Kidney (tissue), 14 donors: Measurements from ENCODE around the gene TEX19. TPM values are rescaled to one million over a fixed set of nuclear protein-coding genes. Genes with fewer than 3 reads are reported as not detected.

Experiments used
- DNase-seq, 5 donors: peaks; one replicate each; pipeline ENCODE4 v3.0.0-alpha.2; 2013 to 2020
- FAIRE-seq: peaks from 2 replicates; lab custom pipeline; 2012; peaks lifted over from hg19 to GRCh38; lab: Jason Lieb, UNC
- H3K27ac ChIP-seq, 2 donors: one replicate each; pipeline ENCODE4 v1.7.0; 2013; ENCODE audit warnings: low read depth in 2 of 2, low read length in 2 of 2, inconsistent platforms in 1 of 2
- H3K27me3 ChIP-seq: one replicate; pipeline ENCODE4 v1.7.1; 2013; ENCODE audit warnings: low read length, inconsistent platforms; ENCODE audit not compliant: control insufficient read depth, insufficient read depth
- H3K36me3 ChIP-seq, 3 donors: one replicate each; pipeline versions ENCODE4 v1.7.0 to v1.7.1; 2013; ENCODE audit warnings: low read length in 3 of 3, control low read depth in 1 of 3, inconsistent platforms in 1 of 3; ENCODE audit not compliant: insufficient read depth in 3 of 3, control insufficient read depth in 2 of 3
- H3K4me1 ChIP-seq, 3 donors: one replicate each; pipeline versions ENCODE4 v1.7.0 to v1.7.1; 2013; ENCODE audit warnings: low read length in 3 of 3, inconsistent platforms in 1 of 3, low read depth in 1 of 3; ENCODE audit not compliant: control insufficient read depth in 2 of 3, insufficient read depth in 2 of 3
- H3K4me3 ChIP-seq, 3 donors: one replicate each; pipeline versions ENCODE4 v1.7.0 to v1.8.1; 2013; ENCODE audit warnings: low read length in 3 of 3, control low read depth in 1 of 3, inconsistent platforms in 1 of 3
- H3K9ac ChIP-seq, 3 donors: one replicate each; pipeline versions ENCODE4 v1.7.0 to v1.7.1; 2013; ENCODE audit warnings: low read length in 3 of 3, control low read depth in 1 of 3, inconsistent platforms in 1 of 3
- H3K9me3 ChIP-seq, 3 donors: one replicate each; pipeline versions ENCODE4 v1.7.0 to v1.7.1; 2013; ENCODE audit warnings: low read length in 3 of 3, control low read depth in 1 of 3, inconsistent platforms in 1 of 3; ENCODE audit not compliant: control insufficient read depth in 2 of 3, insufficient read depth in 1 of 3
- CTCF ChIP-seq: IDR thresholded peaks from 3 replicates; pipeline ENCODE4 v1.5.1; 2012; ENCODE audit warnings: mild to moderate bottlenecking, moderate library complexity, borderline replicate concordance; ENCODE audit not compliant: insufficient read depth; ENCODE audit errors: extremely low read depth
- intact Hi-C: fragments of 100-400 bp; cut with DNase I; formaldehyde crosslinking; loops from one replicate; pipeline ENCODE4 v1.11.1; 2022
- polyA plus RNA-seq: library from polyadenylated mRNA; stranded (reverse); fragments of 350-450 nt; fragmentation: Illumina TruSeq; extraction: RNeasy Lipid Tissue Mini Kit (QIAGEN cat#74804); gene quantifications from one replicate; pipeline ENCODE4 v1.2.3, GENCODE V29; 2014; ENCODE audit warnings: low read depth, low replicate concordance; ENCODE audit not compliant: insufficient read depth
- total RNA-seq: library from RNA; stranded (reverse); fragmentation: NEBNext Ultra II Directional; extraction: Animal tissue kit (Norgen Biotek cat#: 25700); gene quantifications from one replicate; pipeline ENCODE4 v1.2.1, GENCODE V29; 2021
- donor health status: control.
- donor health status: control.
- donor health status: control.
- donor health status: control.
- donor health status: control.
- donor health status: DM: yes; HTN: yes; CAD: no.
- donor health status: Normal renal cell carcinoma (clear cell type).

The TEX19 gene
- total and polyA plus RNA-seq, 2 donors from 2014 or later = not detected

GRCh38 chr17:82332669-82333278 lies 26.3 kb upstream of the TEX19 start:
- no peak overlapping the region for H3K27ac ChIP-seq
- peaks cover 0 to 37% (median 16%) of the 10 kb centered on the region in 3 donors for H3K4me1 ChIP-seq
- H3K36me3 ChIP-seq = no peaks in the 10 kb centered on the region
- H3K9ac ChIP-seq = no peak overlapping the region
- no peak for FAIRE-seq
- TF ChIP-seq CTCF = no peak
- H3K4me3 ChIP-seq = peak overlapping the region; percentile 20 to 54 (median 47)
- peak in 2 of 5 donors; percentile 71 to 81 for DNase-seq
- no peaks in the 10 kb centered on the region for H3K9me3 ChIP-seq
- intact Hi-C loops = no loop called here
- peaks cover 2% of the 10 kb centered on the region for H3K27me3 ChIP-seq

GRCh38 chr17:82333279-82334171 lies 25.5 kb upstream of the TEX19 start, which contains the start of gene SECTM1:
Gene SECTM1, minus strand, starts transcription at chr17:82333766. Its CDS starts 6,526 bp downstream, at chr17:82327240.
- DNase-seq = peak in 2 of 5 donors; percentile 77 to 90
- no peaks in the 10 kb centered on the region for H3K36me3 ChIP-seq
- intact Hi-C loops = no loop called here
- peaks cover 0 to 33% (median 16%) of the 10 kb centered on the region in 3 donors for H3K4me1 ChIP-seq
- peak within 1 kb of the TSS; percentile 20 to 63 (median 57) for H3K4me3 ChIP-seq
- no peaks in the 10 kb centered on the region for H3K9me3 ChIP-seq
- H3K27me3 ChIP-seq = peaks cover 2% of the 10 kb centered on the region
- H3K27ac ChIP-seq = peak within 1 kb of the TSS; percentile 38 to 54
- FAIRE-seq = no peak
- no peak for TF ChIP-seq CTCF
- no peak within 1 kb of the TSS for H3K9ac ChIP-seq

GRCh38 chr17:82334204-82334621 lies 24.8 kb upstream of the TEX19 start:
- no peak overlapping the region for H3K9ac ChIP-seq
- H3K36me3 ChIP-seq = no peaks in the 10 kb centered on the region
- no peaks in the 10 kb centered on the region for H3K9me3 ChIP-seq
- DNase-seq (peak in 1 of 5 donors; percentile 85), FAIRE-seq (no peak)
- TF ChIP-seq CTCF = no peak
- H3K27ac ChIP-seq = peak overlapping the region in 1 of 2 donors; percentile 54
- H3K4me3 ChIP-seq = peak overlapping the region in 1 of 3 donors; percentile 57
- intact Hi-C loops = no loop called here
- peaks cover 2% of the 10 kb centered on the region for H3K27me3 ChIP-seq
- H3K4me1 ChIP-seq = peaks cover 0 to 33% (median 10%) of the 10 kb centered on the region in 3 donors
